ENCODE data around the gene UNC45A. TPM values are rescaled to one million over a fixed set of nuclear protein-coding genes. Genes with fewer than 3 reads are reported as not detected.

UNC45A gene
- total RNA-seq, 2 experiments from 2014 or later, result 75.5 to 77.1 TPM

Other genes with a start within 250 kb of the UNC45A start
- 10 to 100 TPM; 46.4 to 47.1 TPM for gene BLM, start 217.9 kb upstream of the UNC45A start, total RNA-seq
- gene FURIN, start 66.7 kb upstream of the UNC45A start, total RNA-seq, result 100 to 1,000 TPM; 141 TPM
- gene FES, start 50.8 kb upstream of the UNC45A start, total RNA-seq, result 1 to 10 TPM; 3.4 to 3.5 TPM
- 10 to 100 TPM; 91.2 to 98.1 TPM for gene MAN2A2, start 32.0 kb upstream of the UNC45A start, total RNA-seq
- gene HDDC3, start 2.7 kb upstream of the UNC45A start, total RNA-seq, result 10 to 100 TPM; 40.0 to 41.3 TPM
- 10 to 100 TPM; 24.3 to 28.1 TPM for gene RCCD1, start 19.6 kb downstream of the UNC45A start, total RNA-seq
- 10 to 100 TPM; 90.4 to 93.0 TPM for gene PRC1, start 59.2 kb downstream of the UNC45A start, total RNA-seq
- 10 to 100 TPM; 17.5 to 21.1 TPM for gene VPS33B, start 87.3 kb downstream of the UNC45A start, total RNA-seq
- under 1 TPM; 0.04 TPM for gene SV2B, start 165.0 kb downstream of the UNC45A start, total RNA-seq